Measurements from ENCODE around the gene PIBF1. TPM values are rescaled to one million over a fixed set of nuclear protein-coding genes. Genes with fewer than 3 reads are reported as not detected.

Gene PIBF1
- total and polyA plus RNA-seq, 10 of the 15 experiments (the other 5 are each of a cell fraction or from before 2014, with no cell fraction given) = 6.4 to 24.5 (median 11.1) TPM

GRCh38 chr13:72970956-72971355, 189.0 kb downstream of the PIBF1 start:
- H2AFZ ChIP-seq (ENCODE audit: control insufficient read depth, low read depth, low read length) = no peak overlapping the region
- no peak overlapping the region for H3K9ac ChIP-seq (ENCODE audit: control insufficient read depth, insufficient read depth, low read length)
- DNase-seq (ENCODE audit: low read depth, low spot score) = no peak
- no peaks in the 10 kb centered on the region for H3K79me2 ChIP-seq (ENCODE audit: control insufficient read depth, insufficient read depth, low read length)
- ChIA-PET SMC1A (ENCODE audit: uncharacterized antibody, unreplicated experiment) (no interaction called here), POLR2A (no interaction called here), CTCF (interaction anchor here (1.2 kb wide), 1 partner anchor 11 kb away, joined by 3 read pairs; no protein-coding TSS in a partner anchor), RAD21 (ENCODE audit: unreplicated experiment) (no interaction called here)
- no peak for ATAC-seq
- no peak for FAIRE-seq
- H4K20me1 ChIP-seq (ENCODE audit: control insufficient read depth, insufficient read depth) = no peaks in the 10 kb centered on the region
- H3K27me3 ChIP-seq (replicated peaks in 1 of 2; ENCODE audit: control insufficient read depth in 2 of 2, insufficient read depth in 2 of 2, low read length in 1 of 2) = no peaks in the 10 kb centered on the region
- no TSS peak for BruUV-seq (replicated peaks)
- H3K4me1 ChIP-seq (ENCODE audit: control insufficient read depth, insufficient read depth, low read length) = no peaks in the 10 kb centered on the region
- over 99% methylated on average over 5 of the region's 5 CpGs for WGBS (ENCODE audit: insufficient coverage, insufficient replicate concordance, low lambda C conversion rate, missing lambda C conversion rate)
- peaks cover 0 to 4% of the 10 kb centered on the region in 2 experiments; a peak in 1 of 4 replicates for H3K36me3 ChIP-seq (ENCODE audit: control insufficient read depth in 2 of 2, insufficient read depth in 2 of 2, low read length in 1 of 2)
- no peaks in the 10 kb centered on the region for H3K9me3 ChIP-seq (replicated peaks; ENCODE audit: control insufficient read depth, insufficient read depth, low read length)
- no peak for TF ChIP-seq POLR2AphosphoS2 (IDR thresholded peaks at IDR 0.05; ENCODE audit: low read depth, low read length)
- TF ChIP-seq, protein P1, sequence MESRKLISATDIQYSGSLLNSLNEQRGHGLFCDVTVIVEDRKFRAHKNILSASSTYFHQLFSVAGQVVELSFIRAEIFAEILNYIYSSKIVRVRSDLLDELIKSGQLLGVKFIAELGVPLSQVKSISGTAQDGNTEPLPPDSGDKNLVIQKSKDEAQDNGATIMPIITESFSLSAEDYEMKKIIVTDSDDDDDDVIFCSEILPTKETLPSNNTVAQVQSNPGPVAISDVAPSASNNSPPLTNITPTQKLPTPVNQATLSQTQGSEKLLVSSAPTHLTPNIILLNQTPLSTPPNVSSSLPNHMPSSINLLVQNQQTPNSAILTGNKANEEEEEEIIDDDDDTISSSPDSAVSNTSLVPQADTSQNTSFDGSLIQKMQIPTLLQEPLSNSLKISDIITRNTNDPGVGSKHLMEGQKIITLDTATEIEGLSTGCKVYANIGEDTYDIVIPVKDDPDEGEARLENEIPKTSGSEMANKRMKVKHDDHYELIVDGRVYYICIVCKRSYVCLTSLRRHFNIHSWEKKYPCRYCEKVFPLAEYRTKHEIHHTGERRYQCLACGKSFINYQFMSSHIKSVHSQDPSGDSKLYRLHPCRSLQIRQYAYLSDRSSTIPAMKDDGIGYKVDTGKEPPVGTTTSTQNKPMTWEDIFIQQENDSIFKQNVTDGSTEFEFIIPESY (IDR thresholded peaks at IDR 0.05) = no peak
- no peak for TF ChIP-seq SPI1 (IDR thresholded peaks at IDR 0.05; ENCODE audit: borderline replicate concordance, insufficient read depth, low read depth, low read length)
- TF ChIP-seq RELA (IDR thresholded peaks at IDR 0.05; ENCODE audit: borderline replicate concordance, partially characterized antibody) = no peak
- TF ChIP-seq ZNF207 (IDR thresholded peaks at IDR 0.05; ENCODE audit: borderline replicate concordance) = no peak
- H3K27ac ChIP-seq (ENCODE audit: control insufficient read depth, insufficient read depth) = no peak overlapping the region
- intact Hi-C loops (cut with micrococcal nuclease; ENCODE audit: unreplicated experiment) = no loop called here
- in situ Hi-C loops (cut with MboI) = no loop called here
- H3K4me2 ChIP-seq (ENCODE audit: control insufficient read depth, insufficient read depth) = no peak overlapping the region
- no peak overlapping the region for H3K4me3 ChIP-seq

DNA sequence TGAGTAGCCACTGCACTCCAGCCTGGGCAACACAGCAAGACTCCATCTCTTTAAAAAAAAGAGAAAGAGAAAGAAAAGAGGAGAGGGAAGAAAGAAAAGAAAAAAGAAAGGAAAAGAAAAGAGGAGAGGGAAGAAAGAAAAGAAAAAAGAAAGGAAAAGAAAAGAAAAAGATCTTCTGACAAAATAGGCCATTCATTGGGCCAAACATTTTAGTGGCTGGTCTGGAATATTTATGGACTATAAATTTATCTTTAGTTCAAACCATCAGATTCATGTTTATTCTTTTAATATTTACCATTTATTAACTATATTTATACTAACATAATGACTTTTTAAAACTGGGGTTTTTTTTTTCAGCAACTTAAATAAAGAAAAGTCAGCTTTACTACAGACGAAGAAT, 191.3 kb downstream of the PIBF1 start:
- H3K79me2 ChIP-seq (ENCODE audit: control insufficient read depth, insufficient read depth, low read length) = no peaks in the 10 kb centered on the region
- RAD21 ChIA-PET (ENCODE audit: unreplicated experiment) = no interaction called here
- CTCF ChIA-PET = no interaction called here
- no peak overlapping the region for H3K9ac ChIP-seq (ENCODE audit: control insufficient read depth, insufficient read depth, low read length)
- ATAC-seq (no peak), FAIRE-seq (no peak), DNase-seq (ENCODE audit: low read depth, low spot score) (no peak)
- POLR2A ChIA-PET = no interaction called here
- SMC1A ChIA-PET (ENCODE audit: uncharacterized antibody, unreplicated experiment) = no interaction called here
- no peak overlapping the region for H3K27ac ChIP-seq (ENCODE audit: control insufficient read depth, insufficient read depth)
- H2AFZ ChIP-seq (ENCODE audit: control insufficient read depth, low read depth, low read length) = no peak overlapping the region
- no TSS peak for BruUV-seq (replicated peaks)
- H3K4me3 ChIP-seq = no peak overlapping the region
- no peaks in the 10 kb centered on the region for H3K9me3 ChIP-seq (replicated peaks; ENCODE audit: control insufficient read depth, insufficient read depth, low read length)
- H3K27me3 ChIP-seq (replicated peaks in 1 of 2; ENCODE audit: control insufficient read depth in 2 of 2, insufficient read depth in 2 of 2, low read length in 1 of 2) = no peaks in the 10 kb centered on the region
- no peaks in the 10 kb centered on the region for H4K20me1 ChIP-seq (ENCODE audit: control insufficient read depth, insufficient read depth)
- H3K4me1 ChIP-seq (ENCODE audit: control insufficient read depth, insufficient read depth, low read length) = no peaks in the 10 kb centered on the region
- intact Hi-C loops (cut with micrococcal nuclease; ENCODE audit: unreplicated experiment) = no loop called here
- H3K4me2 ChIP-seq (ENCODE audit: control insufficient read depth, insufficient read depth) = no peak overlapping the region
- 96% methylated on average over 1 of the region's 1 CpG for WGBS (ENCODE audit: insufficient coverage, insufficient replicate concordance, low lambda C conversion rate, missing lambda C conversion rate)
- H3K36me3 ChIP-seq (ENCODE audit: control insufficient read depth in 2 of 2, insufficient read depth in 2 of 2, low read length in 1 of 2) = peaks cover 0 to 4% of the 10 kb centered on the region in 2 experiments; a peak in 1 of 4 replicates
- in situ Hi-C loops (cut with MboI) = no loop called here
- TF ChIP-seq, protein P2, sequence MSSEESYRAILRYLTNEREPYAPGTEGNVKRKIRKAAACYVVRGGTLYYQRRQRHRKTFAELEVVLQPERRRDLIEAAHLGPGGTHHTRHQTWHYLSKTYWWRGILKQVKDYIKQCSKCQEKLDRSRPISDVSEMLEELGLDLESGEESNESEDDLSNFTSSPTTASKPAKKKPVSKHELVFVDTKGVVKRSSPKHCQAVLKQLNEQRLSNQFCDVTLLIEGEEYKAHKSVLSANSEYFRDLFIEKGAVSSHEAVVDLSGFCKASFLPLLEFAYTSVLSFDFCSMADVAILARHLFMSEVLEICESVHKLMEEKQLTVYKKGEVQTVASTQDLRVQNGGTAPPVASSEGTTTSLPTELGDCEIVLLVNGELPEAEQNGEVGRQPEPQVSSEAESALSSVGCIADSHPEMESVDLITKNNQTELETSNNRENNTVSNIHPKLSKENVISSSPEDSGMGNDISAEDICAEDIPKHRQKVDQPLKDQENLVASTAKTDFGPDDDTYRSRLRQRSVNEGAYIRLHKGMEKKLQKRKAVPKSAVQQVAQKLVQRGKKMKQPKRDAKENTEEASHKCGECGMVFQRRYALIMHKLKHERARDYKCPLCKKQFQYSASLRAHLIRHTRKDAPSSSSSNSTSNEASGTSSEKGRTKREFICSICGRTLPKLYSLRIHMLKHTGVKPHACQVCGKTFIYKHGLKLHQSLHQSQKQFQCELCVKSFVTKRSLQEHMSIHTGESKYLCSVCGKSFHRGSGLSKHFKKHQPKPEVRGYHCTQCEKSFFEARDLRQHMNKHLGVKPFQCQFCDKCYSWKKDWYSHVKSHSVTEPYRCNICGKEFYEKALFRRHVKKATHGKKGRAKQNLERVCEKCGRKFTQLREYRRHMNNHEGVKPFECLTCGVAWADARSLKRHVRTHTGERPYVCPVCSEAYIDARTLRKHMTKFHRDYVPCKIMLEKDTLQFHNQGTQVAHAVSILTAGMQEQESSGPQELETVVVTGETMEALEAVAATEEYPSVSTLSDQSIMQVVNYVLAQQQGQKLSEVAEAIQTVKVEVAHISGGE (CRISPR knock-in tag; IDR thresholded peaks at IDR 0.05) = no peak
- TF ChIP-seq BMI1 (IDR thresholded peaks at IDR 0.05; ENCODE audit: borderline replicate concordance) (no peak), CEBPB (IDR thresholded peaks at IDR 0.05; ENCODE audit: borderline replicate concordance in 1 of 2, low read depth in 2 of 2, low read length in 2 of 2) (no peak), FOS (IDR thresholded peaks at IDR 0.05; ENCODE audit: borderline replicate concordance, extremely low read depth, insufficient read length) (no peak), TBL1XR1 (IDR thresholded peaks at IDR 0.05; ENCODE audit: low read depth, low read length) (no peak), ZZZ3 (IDR thresholded peaks at IDR 0.05; ENCODE audit: control insufficient read depth, insufficient read length, low read depth) (no peak)

Measured in GM12878 (cell line).